ENCODE measurements around the gene PEMT.

GRCh38 chr17:17580662-17581470 is 10.6 kb downstream of the PEMT start:
- TF ChIP-seq CTCF (IDR thresholded peaks at IDR 0.05) (no peak), POLR2A (IDR thresholded peaks at IDR 0.05) (no peak)

Measured in adrenal gland (tissue), 5 donors.